HepG2 (cell line): ENCODE measurements around the gene ALK. TPM values are rescaled to one million over a fixed set of nuclear protein-coding genes. Genes with fewer than 3 reads are reported as not detected.
A peak's percentile ranks its signal among the peaks of the same experiment; 100 is the strongest.

Source experiments
- ATAC-seq: fragments of 200-7000 bp; cut with Tn5 transposase; 3 replicates; pipeline ENCODE4 v1.9.1; 2020; ENCODE audit warnings: mild to moderate bottlenecking, moderate library complexity
- BruUV-seq: library from RNA; stranded (reverse); fragments of 400-500 nt; replicated peaks from 2 replicates; lab custom pipeline; 2021; lab: Mats Ljungman, UMichigan
- CTCF ChIA-PET: fragments of 300-600 bp; formaldehyde crosslinking; extraction: SDS; loops from one replicate; lab custom pipeline; 2021; ENCODE audit warnings: low total read pairs, inconsistent platforms, low intra/inter-chr PET ratio; lab: Yijun Ruan, JAX
- POLR2A ChIA-PET: fragments of 350-600 bp; sonication (Branson Sonifier 250); formaldehyde crosslinking; loops from one replicate; lab custom pipeline; 2020; ENCODE audit warnings: antibody characterized with exemption, inconsistent platforms; lab: Yijun Ruan, JAX
- DNase-seq: peaks from one replicate; pipeline ENCODE4 v3.0.0-alpha.2; 2015; ENCODE audit warnings: low spot score
- FAIRE-seq: peaks from 3 replicates; lab custom pipeline; 2011; peaks lifted over from hg19 to GRCh38; lab: Jason Lieb, UNC
- H2AFZ ChIP-seq: one replicate; pipeline ENCODE4 v1.6.1; 2011; ENCODE audit warnings: low read length, inconsistent platforms
- H3K27ac ChIP-seq: fragments of 300-600 bp; 3 replicates; pipeline ENCODE4 v1.8.0; 2011; ENCODE audit warnings: mixed run types, mild to moderate bottlenecking, mixed read lengths, low read length, inconsistent platforms; ENCODE audit not compliant: insufficient read depth; ENCODE audit errors: extremely low read length
- H3K27me3 ChIP-seq, 2 experiments: fragments of 200-600 bp in 1 of 2; 2 replicates in 1 of 2; 3 replicates in 1 of 2; pipeline versions ENCODE4 v1.6.0 to v1.8.0; 2011; ENCODE audit warnings: low read length in 2 of 2, mild to moderate bottlenecking in 2 of 2, moderate library complexity in 2 of 2, inconsistent platforms in 1 of 2; ENCODE audit not compliant: insufficient read depth in 2 of 2, control insufficient read depth in 1 of 2
- H3K36me3 ChIP-seq, 2 experiments: fragments of 200-600 bp in 1 of 2; replicated peaks in 1 of 2; 2 replicates in 1 of 2; 3 replicates in 1 of 2; pipeline versions ENCODE4 v1.5.1 to v1.8.0; 2011; ENCODE audit warnings: low read length in 2 of 2, inconsistent platforms in 1 of 2; ENCODE audit not compliant: insufficient read depth in 2 of 2, control insufficient read depth in 1 of 2
- H3K4me1 ChIP-seq: 2 replicates; pipeline ENCODE4 v1.5.1; 2012; ENCODE audit warnings: low read length, inconsistent platforms; ENCODE audit not compliant: insufficient read depth
- H3K4me2 ChIP-seq: 2 replicates; pipeline ENCODE4 v1.6.0; 2011; ENCODE audit warnings: low read depth, low read length, inconsistent platforms
- H3K4me3 ChIP-seq, 3 experiments: fragments of 200-600 bp in 1 of 3; sonication (generic), shearing (Covaris generic) in 1 of 3; replicated peaks in 1 of 3; 2 replicates each; pipeline ENCODE4 v1.5.1; 2011 to 2016; ENCODE audit warnings: low read length in 3 of 3, inconsistent platforms in 2 of 3, low read depth in 2 of 3, mild to moderate bottlenecking in 2 of 3, control low read depth in 1 of 3, mixed read lengths in 1 of 3; ENCODE audit not compliant: insufficient read depth in 1 of 3
- H3K79me2 ChIP-seq: one replicate; pipeline ENCODE4 v1.6.1; 2011; ENCODE audit warnings: low read length, inconsistent platforms; ENCODE audit not compliant: insufficient read depth
- H3K9ac ChIP-seq: 2 replicates; pipeline ENCODE4 v1.6.0; 2011; ENCODE audit warnings: mild to moderate bottlenecking, low read depth, low read length, inconsistent platforms; ENCODE audit not compliant: insufficient read depth
- H3K9me3 ChIP-seq: 2 replicates; pipeline ENCODE4 v1.5.1; 2012; ENCODE audit warnings: mild to moderate bottlenecking, low read length
- H4K20me1 ChIP-seq: 2 replicates; pipeline ENCODE4 v1.6.0; 2011; ENCODE audit warnings: inconsistent platforms, mild to moderate bottlenecking, low read length, moderate library complexity; ENCODE audit not compliant: insufficient read depth
- AHR ChIP-seq: IDR thresholded peaks from 2 replicates; pipeline ENCODE4 v1.6.1; 2018; ENCODE audit warnings: missing genetic modification reagents, missing compliant biosample characterization
- CENPT ChIP-seq: sonication (generic); formaldehyde crosslinking; IDR thresholded peaks from 2 replicates; pipeline ENCODE4 v1.8.0; 2022; ENCODE audit warnings: low read depth, mild to moderate bottlenecking, moderate library complexity, missing genetic modification reagents
- CREB1 ChIP-seq, 2 experiments: fragments of 450-650 bp in 1 of 2; IDR thresholded peaks; 2 replicates each; pipeline ENCODE4 v1.6.1; 2016 to 2017; ENCODE audit warnings: control low read depth in 1 of 2, mild to moderate bottlenecking in 1 of 2, missing compliant biosample characterization in 1 of 2, missing genetic modification characterization in 1 of 2
- FOSL2 ChIP-seq: sonication (generic); formaldehyde crosslinking; IDR thresholded peaks from 2 replicates; pipeline ENCODE4 v1.4.0; 2020; ENCODE audit warnings: missing genetic modification reagents
- HNF4A ChIP-seq: sonication (generic); formaldehyde crosslinking; IDR thresholded peaks from 2 replicates; pipeline ENCODE4 v1.4.0; 2020; ENCODE audit warnings: missing genetic modification reagents
- MTF1 ChIP-seq: sonication (generic); formaldehyde crosslinking; IDR thresholded peaks from 2 replicates; pipeline ENCODE4 v1.5.0; 2020; ENCODE audit warnings: missing genetic modification reagents
- NCOA1 ChIP-seq: sonication (generic); formaldehyde crosslinking; IDR thresholded peaks from 2 replicates; pipeline ENCODE4 v1.9.0; 2021; ENCODE audit warnings: missing genetic modification reagents
- PRPF4 ChIP-seq: fragments of 200-400 bp; formaldehyde crosslinking; IDR thresholded peaks from 2 replicates; pipeline ENCODE4 v1.6.1; 2016; ENCODE audit warnings: low read length, low read depth; ENCODE audit not compliant: poor library complexity, severe bottlenecking
- ZBTB21 ChIP-seq: sonication (generic); formaldehyde crosslinking; IDR thresholded peaks from 2 replicates; pipeline ENCODE4 v1.4.0; 2020; ENCODE audit warnings: missing genetic modification reagents
- ZNF17 ChIP-seq: sonication (generic); formaldehyde crosslinking; IDR thresholded peaks from 2 replicates; pipeline ENCODE4 v1.5.0; 2020; ENCODE audit warnings: mild to moderate bottlenecking, missing genetic modification reagents
- ZNF337 ChIP-seq: sonication (generic); formaldehyde crosslinking; IDR thresholded peaks from 2 replicates; pipeline ENCODE4 v1.5.1; 2020; ENCODE audit warnings: missing genetic modification reagents, low read depth, mild to moderate bottlenecking, borderline replicate concordance
- WGBS: methylation state at CpG from one replicate; pipeline ENCODE4 v1.1.6; 2017; ENCODE audit warnings: low lambda C conversion rate; 5-methylcytosine and 5-hydroxymethylcytosine counted together
- in situ Hi-C: cut with HindIII; loops from 2 replicates; pipeline ENCODE4 v1.10.0; 2017; ENCODE audit warnings: low pct_unique_long_range_greater_than_20kb; ENCODE audit not compliant: extremely low pct_ligation_motif_present
- intact Hi-C: fragments of 100-400 bp; cut with micrococcal nuclease; formaldehyde crosslinking; loops from one replicate; pipeline ENCODE4 v1.10.0; 2022; ENCODE audit not compliant: unreplicated experiment
- polyA plus RNA-seq, 8 experiments: library from polyadenylated mRNA; depleted of rRNA in 3 of 8; stranded (reverse) in 7 of 8; unstranded in 1 of 8; fragments of >200 nt; fragmentation: Illumina TruSeq in 4 of 8; extraction: Trizol in 4 of 8; gene quantifications; 2 replicates each; pipeline versions ENCODE4 v1.2.1 to v1.2.3, GENCODE V29; 2011 to 2016; ENCODE audit warnings: low read depth in 4 of 8, missing spikeins in 1 of 8, mixed read lengths in 1 of 8; ENCODE audit not compliant: insufficient read depth in 1 of 8
- total RNA-seq, 5 experiments: library from RNA; depleted of rRNA; stranded (reverse); fragments of >200 nt; fragmentation: Illumina TruSeq; extraction: Trizol; gene quantifications; 2 replicates each; pipeline ENCODE4 v1.2.3, GENCODE V29; 2016; ENCODE audit warnings: low read depth in 1 of 5
- TF ChIP-seq, protein P1 (sequence below): sonication (generic); formaldehyde crosslinking; IDR thresholded peaks from 2 replicates; pipeline ENCODE4 v1.5.1; 2020; ENCODE audit warnings: mild to moderate bottlenecking, missing genetic modification reagents, moderate library complexity
- TF ChIP-seq, protein P2 (sequence below): sonication (generic); formaldehyde crosslinking; IDR thresholded peaks from 2 replicates; pipeline ENCODE4 v1.8.1; 2023; ENCODE audit warnings: mild to moderate bottlenecking, missing genetic modification reagents
- TF ChIP-seq, protein P3 (sequence below): sonication (generic); formaldehyde crosslinking; IDR thresholded peaks from 2 replicates; pipeline ENCODE4 v1.8.0; 2023; ENCODE audit warnings: mild to moderate bottlenecking, missing genetic modification reagents

ALK gene
- total and polyA plus RNA-seq, 2 of the 13 experiments (the other 11 are each of a cell fraction or from before 2014, with no cell fraction given) = not detected

DNA sequence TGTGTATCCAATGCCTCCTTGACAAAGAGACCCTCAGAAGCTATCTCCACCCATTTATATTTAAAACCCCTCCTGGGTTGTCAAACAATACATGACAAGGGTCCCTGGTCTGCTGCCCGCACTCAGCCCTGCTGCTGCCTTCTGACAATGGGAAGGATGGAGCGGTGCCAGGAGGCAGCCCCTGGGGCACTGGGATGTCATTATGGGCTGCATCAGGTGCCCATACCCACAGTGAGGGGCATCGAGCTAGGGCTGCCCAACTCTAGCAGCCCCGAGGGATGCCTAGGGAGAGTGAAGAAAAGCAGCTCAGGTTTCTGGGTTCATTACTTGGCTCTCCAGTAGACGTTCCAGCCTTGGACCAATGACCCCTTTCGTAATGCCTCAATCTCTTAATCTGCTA lies 301.7 kb downstream of the ALK start:
- no peak for FAIRE-seq
- ChIA-PET CTCF (no interaction called here), POLR2A (no interaction called here)
- in situ Hi-C loops (no loop called here), intact Hi-C loops (no loop called here)
- Histone ChIP-seq H3K9ac (no peak overlapping the region), H3K4me1 (no peaks in the 10 kb centered on the region), H3K27me3 (no peaks in the 10 kb centered on the region), H3K4me3 (no peak overlapping the region), H3K27ac (no peak overlapping the region), H4K20me1 (no peaks in the 10 kb centered on the region), H3K79me2 (no peaks in the 10 kb centered on the region), H2AFZ (no peak overlapping the region), H3K36me3 (no peaks in the 10 kb centered on the region), H3K4me2 (no peak overlapping the region), H3K9me3 (no peaks in the 10 kb centered on the region)
- no peak for ATAC-seq
- TF ChIP-seq, protein P1, sequence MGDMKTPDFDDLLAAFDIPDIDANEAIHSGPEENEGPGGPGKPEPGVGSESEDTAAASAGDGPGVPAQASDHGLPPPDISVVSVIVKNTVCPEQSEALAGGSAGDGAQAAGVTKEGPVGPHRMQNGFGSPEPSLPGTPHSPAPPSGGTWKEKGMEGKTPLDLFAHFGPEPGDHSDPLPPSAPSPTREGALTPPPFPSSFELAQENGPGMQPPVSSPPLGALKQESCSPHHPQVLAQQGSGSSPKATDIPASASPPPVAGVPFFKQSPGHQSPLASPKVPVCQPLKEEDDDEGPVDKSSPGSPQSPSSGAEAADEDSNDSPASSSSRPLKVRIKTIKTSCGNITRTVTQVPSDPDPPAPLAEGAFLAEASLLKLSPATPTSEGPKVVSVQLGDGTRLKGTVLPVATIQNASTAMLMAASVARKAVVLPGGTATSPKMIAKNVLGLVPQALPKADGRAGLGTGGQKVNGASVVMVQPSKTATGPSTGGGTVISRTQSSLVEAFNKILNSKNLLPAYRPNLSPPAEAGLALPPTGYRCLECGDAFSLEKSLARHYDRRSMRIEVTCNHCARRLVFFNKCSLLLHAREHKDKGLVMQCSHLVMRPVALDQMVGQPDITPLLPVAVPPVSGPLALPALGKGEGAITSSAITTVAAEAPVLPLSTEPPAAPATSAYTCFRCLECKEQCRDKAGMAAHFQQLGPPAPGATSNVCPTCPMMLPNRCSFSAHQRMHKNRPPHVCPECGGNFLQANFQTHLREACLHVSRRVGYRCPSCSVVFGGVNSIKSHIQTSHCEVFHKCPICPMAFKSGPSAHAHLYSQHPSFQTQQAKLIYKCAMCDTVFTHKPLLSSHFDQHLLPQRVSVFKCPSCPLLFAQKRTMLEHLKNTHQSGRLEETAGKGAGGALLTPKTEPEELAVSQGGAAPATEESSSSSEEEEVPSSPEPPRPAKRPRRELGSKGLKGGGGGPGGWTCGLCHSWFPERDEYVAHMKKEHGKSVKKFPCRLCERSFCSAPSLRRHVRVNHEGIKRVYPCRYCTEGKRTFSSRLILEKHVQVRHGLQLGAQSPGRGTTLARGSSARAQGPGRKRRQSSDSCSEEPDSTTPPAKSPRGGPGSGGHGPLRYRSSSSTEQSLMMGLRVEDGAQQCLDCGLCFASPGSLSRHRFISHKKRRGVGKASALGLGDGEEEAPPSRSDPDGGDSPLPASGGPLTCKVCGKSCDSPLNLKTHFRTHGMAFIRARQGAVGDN = no peak
- no peak for DNase-seq
- WGBS = 25% methylated on average over 5 of the region's 6 CpGs
- no TSS peak for BruUV-seq

DNA sequence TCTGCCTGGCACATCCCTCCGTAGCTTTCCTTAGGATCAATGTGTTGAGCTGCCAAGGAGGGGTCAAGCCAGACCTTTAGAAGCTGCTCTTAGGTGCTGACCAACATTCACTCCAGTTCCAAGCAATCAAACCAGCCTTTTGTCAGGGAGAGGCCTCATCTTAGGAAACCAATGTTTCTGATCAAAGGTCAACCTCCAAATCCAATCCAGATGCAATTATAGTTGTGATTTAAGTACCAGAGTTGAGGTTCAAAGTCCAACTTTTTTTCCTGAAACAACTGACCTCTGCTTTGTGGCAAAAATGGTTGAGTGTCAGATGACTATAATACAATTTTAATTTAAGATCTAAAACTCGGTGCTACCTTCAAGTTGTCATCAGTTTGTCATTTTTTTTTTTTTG lies 303.4 kb downstream of the ALK start:
- Histone ChIP-seq H3K27me3 (peaks cover 0 to 13% of the 10 kb centered on the region in 2 experiments; a peak in 2 of 5 replicates), H3K36me3 (no peaks in the 10 kb centered on the region), H3K27ac (no peak overlapping the region), H3K9me3 (no peaks in the 10 kb centered on the region), H3K9ac (no peak overlapping the region)
- peak; percentile 9 for DNase-seq
- intact Hi-C loops = no loop called here
- TF ChIP-seq AHR (CRISPR knock-in tag) (no peak), CENPT (CRISPR knock-in tag) (no peak), HNF4A (CRISPR knock-in tag) (peak; percentile 34; the same call in 1 of the 2 replicates), ZNF17 (no peak), CREB1 (IDR thresholded peaks at IDR 0.05) (0 out of 2 replicates have a peak, but pooled peaks have one; percentile 5), CREB1 (CRISPR knock-in tag; IDR thresholded peaks at IDR 0.05) (no peak), ZBTB21 (CRISPR knock-in tag) (no peak), PRPF4 (no peak), ZNF337 (CRISPR knock-in tag) (no peak), MTF1 (CRISPR knock-in tag) (no peak), FOSL2 (CRISPR knock-in tag) (no peak), NCOA1 (CRISPR knock-in tag) (no peak)
- TF ChIP-seq, protein P2, sequence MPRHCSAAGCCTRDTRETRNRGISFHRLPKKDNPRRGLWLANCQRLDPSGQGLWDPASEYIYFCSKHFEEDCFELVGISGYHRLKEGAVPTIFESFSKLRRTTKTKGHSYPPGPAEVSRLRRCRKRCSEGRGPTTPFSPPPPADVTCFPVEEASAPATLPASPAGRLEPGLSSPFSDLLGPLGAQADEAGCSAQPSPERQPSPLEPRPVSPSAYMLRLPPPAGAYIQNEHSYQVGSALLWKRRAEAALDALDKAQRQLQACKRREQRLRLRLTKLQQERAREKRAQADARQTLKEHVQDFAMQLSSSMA (CRISPR knock-in tag) = no peak
- TF ChIP-seq, protein P3, sequence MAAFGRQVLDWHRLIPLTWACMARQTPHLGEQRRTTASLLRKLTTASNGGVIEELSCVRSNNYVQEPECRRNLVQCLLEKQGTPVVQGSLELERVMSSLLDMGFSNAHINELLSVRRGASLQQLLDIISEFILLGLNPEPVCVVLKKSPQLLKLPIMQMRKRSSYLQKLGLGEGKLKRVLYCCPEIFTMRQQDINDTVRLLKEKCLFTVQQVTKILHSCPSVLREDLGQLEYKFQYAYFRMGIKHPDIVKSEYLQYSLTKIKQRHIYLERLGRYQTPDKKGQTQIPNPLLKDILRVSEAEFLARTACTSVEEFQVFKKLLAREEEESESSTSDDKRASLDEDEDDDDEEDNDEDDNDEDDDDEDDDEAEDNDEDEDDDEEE = no peak
- TF ChIP-seq, all 625 proteins: peak for 2
- no peak overlapping the region for H2AFZ ChIP-seq
- ATAC-seq = no peak
- in situ Hi-C loops = no loop called here
- no peaks in the 10 kb centered on the region for H3K4me1 ChIP-seq
- CTCF ChIA-PET = no interaction called here
- H3K79me2 ChIP-seq = no peaks in the 10 kb centered on the region
- no peak for FAIRE-seq
- BruUV-seq = no TSS peak
- no peak overlapping the region for H3K4me2 ChIP-seq
- no peaks in the 10 kb centered on the region for H4K20me1 ChIP-seq
- H3K4me3 ChIP-seq = no peak overlapping the region
- WGBS = 20% methylated on average over 1 of the region's 2 CpGs
- POLR2A ChIA-PET = no interaction called here
